Measurements from ENCODE around the gene ODF2. TPM values are rescaled to one million over a fixed set of nuclear protein-coding genes. Genes with fewer than 3 reads are reported as not detected.

Gene ODF2
- total and polyA plus RNA-seq, 2 of the 13 experiments (the other 11 are each of a cell fraction or from before 2014, with no cell fraction given), result 9.8 to 31.3 TPM

GRCh38 chr9:128420060-128420650, 35.7 kb upstream of the ODF2 start (continued):
- TF ChIP-seq ZNF687 (CRISPR knock-in tag; IDR thresholded peaks at IDR 0.05), result peak; percentile 65; the same call in 1 of the 2 replicates
- no peak for TF ChIP-seq SETDB1 (CRISPR knock-in tag; IDR thresholded peaks at IDR 0.05; ENCODE audit: borderline replicate concordance)
- TF ChIP-seq PATZ1 (CRISPR knock-in tag; IDR thresholded peaks at IDR 0.05), result peak; percentile 60
- peak; percentile 53; the same call in 1 of the 2 replicates for TF ChIP-seq TBX2 (CRISPR knock-in tag; IDR thresholded peaks at IDR 0.05; ENCODE audit: borderline replicate concordance)
- TF ChIP-seq ZNF574 (CRISPR knock-in tag; IDR thresholded peaks at IDR 0.05), result peak; percentile 24; the same call in 1 of the 2 replicates
- TF ChIP-seq HMG20A (CRISPR knock-in tag; IDR thresholded peaks at IDR 0.05; ENCODE audit: borderline replicate concordance), result 0 out of 2 replicates have a peak, but pooled peaks have one; percentile 18
- TF ChIP-seq ZMYM4 (CRISPR knock-in tag; IDR thresholded peaks at IDR 0.05), result 0 out of 2 replicates have a peak, but pooled peaks have one; percentile 17
- no peak for TF ChIP-seq ADNP (CRISPR knock-in tag; IDR thresholded peaks at IDR 0.05)
- TF ChIP-seq FOXA1 (IDR thresholded peaks at IDR 0.05), result no peak
- TF ChIP-seq FOXA1 (CRISPR knock-in tag; IDR thresholded peaks at IDR 0.05), result no peak
- peak; percentile 90 for TF ChIP-seq ZBED4 (CRISPR knock-in tag; IDR thresholded peaks at IDR 0.05; ENCODE audit: borderline replicate concordance)
- TF ChIP-seq TFDP2 (CRISPR knock-in tag; IDR thresholded peaks at IDR 0.05), result peak; percentile 43; the same call in 1 of the 2 replicates
- peak; percentile 82; the same call in 1 of the 2 replicates for TF ChIP-seq SALL2 (CRISPR knock-in tag; IDR thresholded peaks at IDR 0.05)
- no peak for TF ChIP-seq ZSCAN12 (CRISPR knock-in tag; IDR thresholded peaks at IDR 0.05)
- peak; percentile 34; the same call in 1 of the 2 replicates for TF ChIP-seq ZNF788 (CRISPR knock-in tag; IDR thresholded peaks at IDR 0.05; ENCODE audit: borderline replicate concordance)

Measured in HepG2 (cell line).